H9 (cell line): ENCODE data around the gene ATP5PO. TPM values are rescaled to one million over a fixed set of nuclear protein-coding genes. Genes with fewer than 3 reads are reported as not detected.

Source experiments
- DNase-seq: peaks from one replicate; pipeline ENCODE4 v3.0.0-alpha.2; 2017
- H2AFZ ChIP-seq: one replicate; pipeline ENCODE4 v1.6.1; 2013; ENCODE audit warnings: mild to moderate bottlenecking, low read length, control low read depth, moderate library complexity
- H2AK5ac ChIP-seq: 2 replicates; pipeline ENCODE4 v1.6.1; 2013; ENCODE audit warnings: low read length, control low read depth, mixed read lengths; ENCODE audit not compliant: insufficient read length
- H2BK120ac ChIP-seq: one replicate; pipeline ENCODE4 v1.6.1; 2013; ENCODE audit warnings: low read depth, mild to moderate bottlenecking, low read length, control low read depth, inconsistent platforms; ENCODE audit not compliant: poor library complexity, severe bottlenecking
- H2BK12ac ChIP-seq: 2 replicates; pipeline ENCODE4 v1.6.1; 2013; ENCODE audit warnings: low read length, control low read depth, mixed read lengths, low read depth; ENCODE audit not compliant: insufficient read length
- H2BK15ac ChIP-seq: 2 replicates; pipeline ENCODE4 v1.6.1; 2013; ENCODE audit warnings: low read depth, low read length, control low read depth
- H2BK20ac ChIP-seq: one replicate; pipeline ENCODE4 v1.6.1; 2013; ENCODE audit warnings: low read depth, mild to moderate bottlenecking, low read length, control low read depth, inconsistent platforms; ENCODE audit not compliant: poor library complexity, severe bottlenecking
- H2BK5ac ChIP-seq: 2 replicates; pipeline ENCODE4 v1.6.1; 2013; ENCODE audit warnings: low read length, control low read depth, mixed read lengths; ENCODE audit not compliant: insufficient read length
- H3K14ac ChIP-seq: 2 replicates; pipeline ENCODE4 v1.6.1; 2013; ENCODE audit warnings: low read length, control low read depth; ENCODE audit not compliant: insufficient read depth
- H3K18ac ChIP-seq: 2 replicates; pipeline ENCODE4 v1.6.1; 2013; ENCODE audit warnings: low read depth, mild to moderate bottlenecking, mixed read lengths, low read length, control low read depth; ENCODE audit not compliant: insufficient read length
- H3K23ac ChIP-seq: 2 replicates; pipeline ENCODE4 v1.6.1; 2013; ENCODE audit warnings: low read length, control low read depth, mixed read lengths, low read depth; ENCODE audit not compliant: insufficient read length
- H3K23me2 ChIP-seq: 2 replicates; pipeline ENCODE4 v1.6.1; 2013; ENCODE audit warnings: low read depth, mild to moderate bottlenecking, mixed read lengths, low read length, control low read depth; ENCODE audit not compliant: insufficient read length, poor library complexity, severe bottlenecking
- H3K27ac ChIP-seq: 2 replicates; pipeline ENCODE4 v1.5.1; 2013; ENCODE audit warnings: low read length, control low read depth, mixed read lengths, low read depth; ENCODE audit not compliant: insufficient read length
- H3K27me3 ChIP-seq: 2 replicates; pipeline ENCODE4 v1.6.1; 2013; ENCODE audit warnings: low read length, control low read depth, inconsistent platforms; ENCODE audit not compliant: insufficient read depth
- H3K4ac ChIP-seq: 2 replicates; pipeline ENCODE4 v1.6.1; 2013; ENCODE audit warnings: low read depth, mild to moderate bottlenecking, control low read depth, inconsistent platforms, low read length, moderate library complexity
- H3K4me1 ChIP-seq: 2 replicates; pipeline ENCODE4 v1.6.1; 2013; ENCODE audit warnings: low read length, control low read depth, inconsistent platforms; ENCODE audit not compliant: insufficient read depth
- H3K4me2 ChIP-seq: 2 replicates; pipeline ENCODE4 v1.6.1; 2013; ENCODE audit warnings: low read length, control low read depth, mixed read lengths; ENCODE audit not compliant: insufficient read length, insufficient read depth
- H3K56ac ChIP-seq: 2 replicates; pipeline ENCODE4 v1.6.1; 2013; ENCODE audit warnings: low read depth, mild to moderate bottlenecking, mixed read lengths, low read length, control low read depth; ENCODE audit not compliant: insufficient read length
- H3K79me1 ChIP-seq: 2 replicates; pipeline ENCODE4 v1.6.1; 2013; ENCODE audit warnings: low read depth, mild to moderate bottlenecking, moderate library complexity, low read length, control low read depth, inconsistent platforms; ENCODE audit not compliant: insufficient read depth, poor library complexity, severe bottlenecking
- H3K79me2 ChIP-seq: 2 replicates; pipeline ENCODE4 v1.6.1; 2013; ENCODE audit warnings: low read length, control low read depth, inconsistent platforms; ENCODE audit not compliant: insufficient read depth
- H3K9ac ChIP-seq: 2 replicates; pipeline ENCODE4 v1.6.1; 2013; ENCODE audit warnings: low read length, control low read depth, mixed read lengths; ENCODE audit not compliant: insufficient read length; ENCODE audit errors: extremely low read depth
- H3K9me3 ChIP-seq: one replicate; pipeline ENCODE4 v1.6.1; 2013; ENCODE audit warnings: low read depth, low read length, inconsistent platforms; ENCODE audit not compliant: control insufficient read depth
- H3T11ph ChIP-seq: one replicate; pipeline ENCODE4 v1.6.1; 2013; ENCODE audit warnings: mild to moderate bottlenecking, low read length, control low read depth, inconsistent platforms
- H4K20me1 ChIP-seq: one replicate; pipeline ENCODE4 v1.6.1; 2013; ENCODE audit not compliant: control insufficient read depth, insufficient read length, insufficient read depth
- H4K5ac ChIP-seq: 2 replicates; pipeline ENCODE4 v1.6.1; 2013; ENCODE audit warnings: low read depth, mild to moderate bottlenecking, mixed read lengths, low read length, control low read depth; ENCODE audit not compliant: insufficient read length
- H4K8ac ChIP-seq: replicated peaks from 2 replicates; pipeline ENCODE4 v1.6.1; 2013; ENCODE audit warnings: low read length, control low read depth, mixed read lengths, low read depth; ENCODE audit not compliant: insufficient read length
- H4K91ac ChIP-seq: 2 replicates; pipeline ENCODE4 v1.6.1; 2013; ENCODE audit warnings: low read depth, mild to moderate bottlenecking, moderate library complexity, mixed read lengths, low read length, control low read depth; ENCODE audit not compliant: insufficient read length
- H3K27ac Mint-ChIP-seq, 3 experiments: 2 replicates in 2 of 3; 3 replicates in 1 of 3; pipeline ENCODE4 v1.8.0; 2020 to 2021; ENCODE audit warnings: mixed read lengths in 3 of 3, mild to moderate bottlenecking in 1 of 3, moderate library complexity in 1 of 3
- H3K27me3 Mint-ChIP-seq: 2 replicates; pipeline ENCODE4 v1.8.0; 2021; ENCODE audit warnings: low read depth, mild to moderate bottlenecking, moderate library complexity, mixed read lengths
- H3K36me3 Mint-ChIP-seq, 3 experiments: 2 replicates in 2 of 3; 3 replicates in 1 of 3; pipeline ENCODE4 v1.8.0; 2020 to 2021; ENCODE audit warnings: low read depth in 3 of 3, mixed read lengths in 3 of 3; ENCODE audit not compliant: insufficient read depth in 1 of 3
- H3K4me1 Mint-ChIP-seq, 2 experiments: 2 replicates each; pipeline ENCODE4 v1.8.0; 2020; ENCODE audit warnings: mixed read lengths in 2 of 2
- H3K4me3 Mint-ChIP-seq, 2 experiments: 2 replicates in 1 of 2; 3 replicates in 1 of 2; pipeline ENCODE4 v1.8.0; 2020 to 2021; ENCODE audit warnings: mild to moderate bottlenecking in 2 of 2, mixed read lengths in 2 of 2, moderate library complexity in 1 of 2
- H3K9me3 Mint-ChIP-seq, 2 experiments: 2 replicates in 1 of 2; 3 replicates in 1 of 2; pipeline ENCODE4 v1.8.0; 2020; ENCODE audit warnings: mild to moderate bottlenecking in 2 of 2, mixed read lengths in 2 of 2, moderate library complexity in 1 of 2
- CTCF ChIP-seq: fragments of 200-600 bp; sonication (generic); conservative IDR thresholded peaks from 3 replicates; pipeline ENCODE4 v1.8.0; 2021; ENCODE audit warnings: antibody characterized with exemption, mild to moderate bottlenecking
- WGBS: extraction: QIAGEN DNeasy Blood & Tissue Kit; methylation state at CpG from one replicate; pipeline ENCODE4 v1.1.7; 2013; ENCODE audit warnings: missing lambda C conversion rate, low lambda C conversion rate, mixed read lengths; ENCODE audit not compliant: insufficient read length; ENCODE audit errors: extremely low coverage; 5-methylcytosine and 5-hydroxymethylcytosine counted together
- total RNA-seq: library from RNA; stranded (reverse); gene quantifications from 2 replicates; pipeline ENCODE4 v1.2.1, GENCODE V29; 2021

The ATP5PO gene
- total RNA-seq, 1 experiment from 2014 or later = 275 TPM

- Histone ChIP-seq H4K20me1 (no peaks in the 10 kb centered on the region), H3K9me3 (no peaks in the 10 kb centered on the region), H2AFZ (no peak overlapping the region), H3K23ac (no peak overlapping the region), H3K9ac (no peak overlapping the region), H4K91ac (no peak overlapping the region), H3K27me3 (no peaks in the 10 kb centered on the region), H3K14ac (no peak overlapping the region), H2AK5ac (no peak overlapping the region), H3K4ac (no peak overlapping the region), H2BK12ac (no peak overlapping the region), H3K23me2 (no peaks in the 10 kb centered on the region), H2BK15ac (no peak overlapping the region), H3K27ac (no peak overlapping the region), H4K5ac (no peak overlapping the region), H3K4me2 (no peak overlapping the region), H3K18ac (no peak overlapping the region), H3K79me2 (no peaks in the 10 kb centered on the region), H2BK20ac (no peak overlapping the region), H2BK120ac (no peak overlapping the region), H3K79me1 (no peaks in the 10 kb centered on the region), H3K4me1 (no peaks in the 10 kb centered on the region; the same call in 1 of the 2 replicates), H2BK5ac (no peak overlapping the region), H3K56ac (no peak overlapping the region), H3T11ph (no peak overlapping the region), H4K8ac (no peak overlapping the region)
- no peaks in the 10 kb centered on the region for H3K9me3 Mint-ChIP-seq
- H3K4me3 Mint-ChIP-seq = no peak overlapping the region; a peak in 1 of 5 replicates
- no peak for DNase-seq
- TF ChIP-seq CTCF = no peak
- WGBS = no CpG with 5 or more reads among the region's 20 CpGs
- H3K36me3 Mint-ChIP-seq = no peaks in the 10 kb centered on the region
- peaks cover 2% of the 10 kb centered on the region; the same call in 1 of the 2 replicates for H3K27me3 Mint-ChIP-seq
- H3K27ac Mint-ChIP-seq = peak overlapping the region in 1 of 3 experiments; percentile 4; a peak in 2 of 7 replicates
- peaks cover 11 to 14% of the 10 kb centered on the region in 2 experiments for H3K4me1 Mint-ChIP-seq
These were observed 31.0 kb downstream of the ATP5PO start for GRCh38 chr21:33884376-33885171.
